NCI-H82 (cell line): ENCODE measurements around the gene ZNG1A.
"Not testable (repeated sequence)": the region's sequence is repeated elsewhere in the genome, so short reads cannot be mapped to it uniquely, and the experiment has no call there.

ENCODE experiments used
- DNase-seq: peaks from one replicate; lab custom pipeline; 2025; lab: John Stamatoyannopoulos, UW

Gene ZNG1A

DNA sequence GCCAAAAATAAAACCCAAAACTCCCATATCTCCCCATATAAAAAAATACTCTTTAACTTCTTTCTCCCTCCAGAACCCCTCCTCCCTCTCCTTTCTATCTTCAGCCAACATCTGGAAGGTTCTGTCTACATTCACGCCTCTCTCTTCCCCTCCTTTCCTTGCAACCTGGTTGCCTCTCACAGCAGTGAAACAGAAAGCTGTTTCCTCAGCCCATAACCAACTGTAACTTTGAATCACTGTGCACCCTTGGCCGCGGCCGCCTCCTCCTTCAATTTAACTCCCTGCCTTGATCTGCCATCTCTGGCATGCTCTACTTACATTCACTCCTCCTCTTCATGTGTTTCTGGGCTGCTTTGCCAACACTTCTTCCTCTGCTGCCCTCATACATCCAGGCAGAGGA is 83.9 kb downstream of the ZNG1A start:
- DNase-seq = not testable (repeated sequence)

DNA sequence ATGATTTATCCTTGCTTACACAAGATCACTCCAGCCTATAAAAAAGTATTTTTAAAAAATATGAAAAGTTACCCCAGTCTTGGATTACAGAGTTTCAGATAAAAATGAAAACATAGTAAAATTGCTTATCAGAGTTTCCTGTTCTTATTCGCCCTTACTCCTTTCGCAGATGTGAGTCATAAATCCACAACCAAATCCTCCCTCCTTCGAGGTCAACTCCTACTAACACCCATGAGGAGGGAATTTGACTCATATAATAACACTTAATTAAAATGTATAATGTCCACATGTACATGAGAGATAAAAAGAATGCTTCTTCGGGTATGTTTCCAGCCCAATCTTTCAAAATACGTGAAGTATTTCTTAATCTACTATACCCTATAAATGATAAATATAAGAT is 84.5 kb downstream of the ZNG1A start:
- not testable (repeated sequence) for DNase-seq

DNA sequence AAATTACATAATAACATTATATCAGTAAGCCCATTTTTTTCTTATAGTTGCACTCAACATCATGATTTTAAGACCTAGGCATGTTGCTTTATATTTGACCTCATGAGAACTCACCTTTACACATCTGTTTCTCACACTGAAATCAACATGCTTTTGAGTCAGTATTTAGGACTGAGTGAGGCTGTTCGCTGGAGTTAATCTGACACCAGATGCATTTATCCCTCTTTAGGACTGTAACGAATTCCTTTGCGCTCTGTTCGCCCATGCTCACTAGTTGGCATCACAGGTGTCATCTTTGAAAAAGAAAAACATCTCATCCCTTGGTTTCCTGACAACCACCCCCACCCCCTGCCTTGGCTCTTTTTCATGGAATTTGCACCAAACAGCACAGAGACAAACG is 84.9 kb downstream of the ZNG1A start:
- DNase-seq = not testable (repeated sequence)

DNA sequence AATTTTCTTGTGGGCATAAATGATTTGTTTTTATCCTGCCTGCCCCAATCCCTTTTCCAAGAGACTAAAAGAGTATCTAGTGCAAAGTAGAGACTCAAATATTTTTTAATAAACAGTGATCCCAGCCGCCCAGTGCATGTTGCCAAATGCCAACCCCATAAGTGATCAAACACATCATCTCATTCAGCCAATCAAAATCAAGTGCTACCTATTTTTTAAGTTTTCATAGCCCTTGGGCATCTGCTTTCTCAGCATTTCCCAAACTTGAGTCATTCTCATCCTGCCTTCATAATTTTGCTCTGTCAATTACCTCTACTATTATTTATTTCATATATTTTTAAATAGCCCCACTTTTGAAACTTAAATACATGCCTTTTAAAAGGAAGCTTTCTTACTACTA is 88.0 kb downstream of the ZNG1A start:
- DNase-seq = not testable (repeated sequence)

DNA sequence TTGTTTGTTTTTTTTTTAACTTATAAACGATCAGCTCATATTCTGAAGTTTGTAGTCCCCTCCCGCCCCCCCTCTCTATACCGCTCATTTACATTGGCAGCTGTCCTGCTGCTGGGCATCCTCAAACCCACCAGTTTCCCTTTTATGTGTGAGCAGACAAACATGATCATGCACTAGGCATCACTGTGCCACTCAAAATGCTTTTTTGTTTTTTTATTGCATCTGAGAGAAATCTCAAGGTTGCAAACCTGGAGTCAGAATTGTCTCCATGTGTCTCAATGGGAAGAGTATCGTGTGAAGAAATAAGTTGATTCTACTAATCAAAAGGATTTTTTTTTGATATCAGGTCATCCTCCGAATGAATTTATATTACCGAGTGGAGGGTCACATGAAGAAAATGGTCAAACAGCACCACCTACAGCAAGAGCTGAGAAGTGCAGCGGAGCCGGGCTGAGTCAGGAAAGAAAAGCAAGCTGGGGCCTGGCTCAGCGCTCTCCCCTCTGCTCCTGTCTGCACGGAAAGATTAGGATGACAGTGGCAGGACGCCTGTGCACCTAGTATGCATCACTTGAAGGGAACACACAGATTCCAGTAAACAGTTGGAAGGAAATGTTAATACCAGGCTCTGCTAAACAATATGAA is 90.3 kb downstream of the ZNG1A start:
- DNase-seq = not testable (repeated sequence)

DNA sequence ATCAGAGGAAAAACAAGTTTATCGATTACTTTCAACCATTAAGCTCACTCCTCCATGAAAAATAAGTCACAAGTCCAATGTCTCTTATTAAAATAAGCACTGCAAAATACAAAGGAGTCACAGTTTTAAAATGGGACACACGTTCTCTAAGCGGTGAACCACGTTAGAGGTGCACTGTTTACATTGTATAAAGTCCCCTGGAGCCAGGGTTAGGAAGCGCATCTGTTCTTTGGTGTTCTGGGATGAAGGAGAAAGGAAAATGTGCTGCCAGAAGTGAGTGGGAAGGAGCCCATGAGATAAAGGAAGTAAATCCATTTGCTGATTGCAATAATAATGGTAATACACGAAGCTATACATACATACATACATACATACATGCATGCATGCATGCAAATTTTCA is 91.0 kb downstream of the ZNG1A start:
- DNase-seq = not testable (repeated sequence)

DNA sequence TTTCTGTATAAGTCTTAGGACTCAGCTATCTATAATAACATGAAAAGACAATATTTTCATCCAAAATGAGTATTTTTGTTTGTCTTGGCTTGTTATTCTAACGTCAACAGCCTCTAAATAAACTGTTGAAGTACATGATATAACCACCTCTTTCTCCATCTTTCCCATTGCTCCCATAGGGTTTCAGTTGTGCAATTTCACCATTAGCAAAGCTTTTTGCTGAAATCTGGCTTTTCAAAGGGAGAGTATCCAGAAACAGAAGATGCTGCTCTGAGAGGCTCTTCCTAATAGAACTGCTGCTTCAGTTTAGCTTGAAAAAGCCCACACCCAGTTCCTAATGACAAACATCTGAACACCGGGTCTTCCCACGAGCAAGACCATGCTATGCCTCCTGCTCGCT is 91.8 kb downstream of the ZNG1A start:
- DNase-seq = not testable (repeated sequence)

DNA sequence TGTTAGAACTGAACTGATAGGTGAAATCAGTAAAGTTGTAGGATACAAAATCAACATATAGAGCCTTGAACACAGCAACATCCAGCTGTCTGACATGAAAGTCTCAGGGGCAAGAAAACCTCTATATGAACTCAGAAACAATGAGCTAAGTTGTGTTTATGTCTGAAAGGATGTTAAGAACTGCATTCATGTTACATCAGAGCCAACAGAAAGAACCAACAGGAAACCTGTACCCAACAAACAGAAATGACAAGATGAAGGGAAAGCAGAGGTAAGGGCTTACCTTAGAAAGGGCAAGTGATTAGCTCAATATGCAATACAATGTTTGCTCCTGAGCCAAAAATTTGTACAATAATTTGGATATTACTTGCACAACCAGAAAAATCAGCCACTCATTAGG is 92.2 kb downstream of the ZNG1A start:
- not testable (repeated sequence) for DNase-seq

DNA sequence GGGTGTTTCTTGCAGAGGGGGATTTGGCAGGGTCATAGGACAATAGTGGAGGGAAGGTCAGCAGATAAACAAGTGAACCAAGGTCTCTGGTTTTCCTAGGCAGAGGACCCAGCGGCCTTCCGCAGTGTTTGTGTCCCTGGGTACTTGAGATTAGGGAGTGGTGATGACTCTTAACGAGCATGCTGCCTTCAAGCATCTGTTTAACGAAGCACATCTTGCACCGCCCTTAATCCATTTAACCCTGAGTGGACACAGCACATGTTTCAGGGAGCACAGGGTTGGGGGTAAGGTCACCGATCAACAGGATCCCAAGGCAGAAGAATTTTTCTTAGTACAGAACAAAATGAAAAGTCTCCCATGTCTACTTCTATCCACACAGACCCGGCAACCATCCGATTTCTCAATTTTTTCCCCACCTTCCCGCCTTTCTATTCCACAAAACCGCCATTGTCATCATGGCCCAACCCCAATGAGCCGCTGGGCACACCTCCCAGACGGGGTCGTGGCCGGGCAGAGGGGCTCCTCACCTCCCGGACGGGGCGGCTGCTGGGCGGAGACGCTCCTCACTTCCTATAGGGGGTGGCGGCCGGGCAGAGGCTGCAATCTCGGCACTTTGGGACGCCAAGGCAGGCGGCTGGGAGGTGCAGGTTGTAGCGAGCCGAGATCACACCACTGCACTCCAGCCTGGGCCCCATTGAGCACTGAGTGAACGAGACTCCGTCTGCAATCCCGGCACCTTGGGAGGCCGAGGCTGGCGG is 95.7 kb downstream of the ZNG1A start:
- DNase-seq = not testable (repeated sequence)

DNA sequence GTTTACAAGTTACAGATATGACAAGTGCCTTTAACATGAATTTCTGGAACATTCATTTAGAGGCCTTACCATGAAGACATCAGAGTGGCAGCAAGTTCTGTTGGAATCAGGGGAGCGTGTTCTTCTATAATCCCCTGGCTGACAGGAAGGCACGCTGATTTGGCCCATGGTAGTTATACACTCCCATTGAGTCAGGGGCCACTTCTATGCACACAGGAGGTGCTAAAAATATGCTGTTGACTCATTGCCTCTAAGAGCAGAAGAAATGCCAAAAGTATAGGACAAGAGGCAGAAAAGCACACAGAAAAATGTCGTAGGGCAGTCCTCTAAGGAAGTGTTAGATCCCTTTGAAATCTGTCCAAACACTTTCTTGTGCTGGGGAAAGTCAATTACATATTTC is 100.5 kb downstream of the ZNG1A start:
- not testable (repeated sequence) for DNase-seq

DNA sequence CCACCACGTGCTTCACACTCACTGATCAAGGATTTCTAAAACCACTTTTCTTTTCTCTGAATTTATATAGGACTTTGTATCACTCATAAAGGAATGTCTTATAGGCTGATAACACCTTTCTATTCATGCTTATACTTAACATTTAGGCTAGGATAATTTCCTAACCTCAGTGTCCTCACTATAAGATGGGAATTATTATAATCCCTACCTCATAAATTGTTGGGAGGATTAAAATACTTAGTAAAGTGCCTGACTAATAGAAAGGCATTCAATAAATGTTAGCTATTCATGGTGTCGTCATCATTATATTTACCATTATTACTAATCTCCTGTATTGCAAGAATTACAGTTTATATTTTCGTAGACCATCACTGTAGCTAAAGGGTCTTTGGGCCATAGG is 102.5 kb downstream of the ZNG1A start:
- not testable (repeated sequence) for DNase-seq

DNA sequence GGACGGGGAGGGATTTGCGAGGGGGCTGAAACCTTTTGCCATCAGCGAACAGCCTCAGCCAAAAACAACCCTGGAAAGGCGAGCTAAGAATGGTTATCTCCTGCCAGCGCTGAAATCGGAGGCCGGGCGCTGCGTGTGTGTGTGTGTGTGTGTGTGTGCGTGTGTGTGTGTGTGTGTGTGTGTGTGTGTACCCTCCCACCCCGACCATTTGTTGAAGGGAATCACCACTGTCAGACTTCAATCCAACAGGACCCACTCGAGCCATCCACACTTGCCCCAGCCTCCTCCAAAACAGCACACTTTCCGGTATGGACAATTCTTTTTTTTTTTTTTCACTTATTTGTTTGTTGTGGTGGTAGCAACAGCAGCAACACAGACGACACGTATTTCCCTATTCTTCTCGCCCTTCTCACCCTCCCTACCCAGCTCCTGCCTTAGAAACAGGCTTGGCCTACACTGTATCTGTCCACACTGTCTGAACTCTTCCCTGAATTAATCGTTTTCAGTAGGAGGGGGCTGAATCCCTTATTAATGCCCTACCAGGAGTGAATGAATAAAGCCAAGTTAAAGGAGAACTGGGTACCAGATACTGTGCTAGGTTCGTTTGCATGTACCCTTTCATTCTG is 104.8 kb downstream of the ZNG1A start:
- not testable (repeated sequence) for DNase-seq

DNA sequence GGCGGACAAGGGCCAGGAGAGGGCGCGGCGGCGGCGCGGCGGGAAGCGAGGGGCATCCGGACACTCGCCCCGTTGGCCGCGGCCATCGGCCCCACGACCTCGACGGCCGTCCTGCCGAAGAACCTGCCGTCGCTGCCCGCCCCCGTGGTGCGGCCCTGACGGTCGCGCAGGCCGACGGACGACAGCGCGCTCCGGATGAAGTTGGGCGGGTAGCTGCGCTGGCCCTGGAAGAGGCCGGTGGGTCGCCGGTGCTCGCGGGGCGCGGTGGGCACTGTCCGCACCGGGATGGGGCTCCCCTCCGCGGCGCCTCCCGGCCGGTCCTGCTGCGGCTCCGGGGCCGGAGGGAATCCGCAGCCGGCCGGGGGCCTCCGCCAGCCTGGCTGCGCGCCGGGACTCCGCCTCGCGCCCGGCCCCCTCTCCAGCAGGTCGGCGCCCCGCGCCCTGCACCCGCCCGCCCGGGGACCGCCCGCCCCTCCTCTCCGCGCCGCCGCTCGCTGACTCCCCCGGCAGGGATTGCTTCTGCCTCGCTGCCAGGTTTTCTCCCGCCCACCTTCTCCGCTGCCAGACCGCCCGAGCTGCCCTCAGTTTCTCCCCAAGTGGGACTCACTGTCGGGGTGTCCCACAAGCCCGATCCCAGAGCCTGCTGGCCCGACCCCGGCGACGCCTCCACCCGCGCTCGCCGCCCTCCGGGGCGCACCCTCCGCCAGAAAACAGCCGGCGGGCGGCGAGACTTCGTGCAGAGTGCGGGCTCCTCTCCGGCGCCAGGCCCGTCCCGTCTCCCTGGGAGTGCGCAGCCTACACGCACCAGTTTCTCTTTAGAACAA is 105.6 kb downstream of the ZNG1A start:
- peak; percentile 26 for DNase-seq
